ENCODE measurements around the gene EPHA1.

The EPHA1 gene

DNA sequence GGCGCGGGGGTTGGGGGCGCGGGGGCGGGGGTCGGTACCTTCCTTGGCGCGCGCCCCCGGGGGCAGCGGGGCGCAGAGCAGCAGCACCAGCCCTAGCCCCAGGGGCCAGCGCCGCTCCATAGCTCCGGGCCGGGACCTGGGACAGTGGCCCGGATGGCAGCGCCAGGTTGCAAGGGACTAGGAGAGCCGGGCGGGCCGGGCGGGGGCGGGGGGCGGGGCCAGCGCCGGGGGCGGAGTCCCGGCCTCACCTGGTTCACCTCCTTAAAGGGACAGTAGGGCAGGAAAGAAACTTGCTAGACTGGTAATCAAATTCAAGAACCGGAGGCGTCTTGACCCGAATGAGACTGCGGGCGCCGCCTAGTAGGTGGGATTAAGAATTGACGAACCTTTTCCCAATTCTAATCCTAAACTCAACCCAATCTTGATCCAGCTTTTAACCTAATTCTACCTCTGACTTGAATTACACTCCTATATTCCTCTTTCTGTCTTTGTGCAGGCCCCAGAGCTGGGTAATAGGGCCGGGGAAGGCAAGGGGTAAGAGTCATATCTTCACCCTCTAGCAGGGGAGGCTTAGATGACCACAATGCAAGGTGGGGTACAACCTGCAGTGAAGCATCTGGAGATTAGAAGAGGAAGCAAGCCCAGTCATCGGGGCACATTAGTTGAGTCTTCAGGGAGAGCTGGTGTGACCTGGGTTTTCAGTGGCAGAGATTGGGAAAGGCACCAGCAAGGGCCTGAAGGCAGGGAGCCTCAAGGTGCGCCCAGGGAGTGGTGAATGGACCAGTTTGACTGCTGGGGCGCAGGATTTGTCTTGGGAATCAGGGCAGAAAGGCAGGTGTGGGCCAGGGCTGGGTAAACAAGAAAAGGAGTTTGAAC is at the start of gene EPHA1:
Gene EPHA1, minus strand, starts transcription at position 171 of the 876 bp plus-strand sequence. Its CDS starts 51 bp downstream, at position 120.
- DNase-seq (ENCODE audit: low spot score), result no peak
- no peak for FAIRE-seq

DNA sequence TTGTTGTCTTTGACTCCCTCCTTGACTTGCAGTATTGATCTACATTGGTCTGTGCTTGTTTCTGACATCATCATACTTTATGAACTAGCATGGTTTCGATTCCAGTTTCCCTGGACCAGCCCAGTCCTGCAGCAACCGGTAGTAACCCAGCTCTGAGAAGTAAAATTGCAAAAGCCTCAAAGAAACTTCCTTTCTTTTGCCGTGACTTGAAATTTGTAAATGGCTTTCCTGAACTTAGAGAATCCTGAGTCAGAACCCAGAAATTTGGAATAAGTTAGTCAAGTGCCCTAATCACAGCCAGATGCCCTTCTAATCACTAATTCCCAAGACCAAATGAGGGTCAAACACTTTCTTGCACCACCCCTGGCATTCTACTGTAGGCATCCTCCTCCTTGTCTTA is 49.6 kb upstream of the EPHA1 start:
- DNase-seq (ENCODE audit: low spot score) (no peak), FAIRE-seq (no peak)

DNA sequence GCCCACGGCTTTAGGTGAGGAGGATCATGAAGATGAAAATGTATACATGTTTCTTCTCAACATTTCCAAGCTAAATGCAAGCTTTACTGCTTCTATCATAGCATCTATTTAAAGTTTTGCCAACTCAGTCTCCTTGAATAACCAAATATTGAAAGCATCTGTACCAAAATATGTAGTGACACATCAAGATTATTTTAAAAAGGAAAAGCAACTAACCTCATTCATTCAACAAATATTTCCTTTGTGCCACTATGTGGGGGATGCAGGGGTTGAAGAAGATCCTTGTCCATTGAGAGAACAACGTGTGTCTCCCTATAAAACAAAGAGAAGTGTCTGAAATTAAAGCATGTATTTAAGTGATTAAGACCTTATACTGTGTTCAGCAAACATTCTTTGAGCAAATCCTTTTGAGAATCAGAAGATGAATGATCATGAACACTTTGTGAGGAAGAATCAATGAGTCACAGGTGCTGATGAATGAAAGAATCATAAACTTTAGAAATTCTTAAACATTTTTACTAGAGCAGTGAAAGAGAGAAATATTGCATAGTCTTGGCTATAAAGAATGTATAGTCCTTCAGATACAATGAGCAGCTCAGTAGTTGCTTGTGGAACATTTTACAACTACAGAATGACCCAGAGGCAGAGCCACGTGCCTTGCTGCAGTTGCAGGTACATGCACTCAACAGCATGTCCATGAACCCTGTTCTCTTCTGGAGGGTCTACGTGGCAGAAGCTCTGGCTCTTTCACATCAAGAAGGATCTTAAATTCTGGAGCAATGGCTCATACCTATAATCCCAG is 48.5 kb upstream of the EPHA1 start:
- no peak for DNase-seq (ENCODE audit: low spot score)

DNA sequence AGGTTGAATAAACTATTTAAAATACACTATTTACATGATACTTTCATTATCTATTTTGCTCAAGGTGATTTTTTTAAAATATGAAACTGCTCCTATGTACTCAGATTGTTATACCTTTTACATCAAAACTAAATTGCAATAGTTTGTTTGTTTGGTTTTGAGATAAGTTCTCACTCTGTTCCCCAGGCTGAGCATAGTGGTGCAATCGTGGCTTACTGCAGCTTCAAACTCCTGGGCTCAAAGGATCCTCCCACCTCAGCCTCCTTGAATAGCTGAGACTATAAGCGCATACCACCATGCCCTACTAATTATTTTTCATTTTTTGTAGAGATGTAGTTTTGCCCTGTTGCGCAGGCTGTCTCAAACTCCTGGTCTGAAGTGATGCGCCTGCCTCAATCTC is 47.3 kb upstream of the EPHA1 start:
- DNase-seq (ENCODE audit: low spot score), result no peak

More for the DNA sequence above, 48.5 kb upstream of the EPHA1 start:
- FAIRE-seq, result no peak

DNA sequence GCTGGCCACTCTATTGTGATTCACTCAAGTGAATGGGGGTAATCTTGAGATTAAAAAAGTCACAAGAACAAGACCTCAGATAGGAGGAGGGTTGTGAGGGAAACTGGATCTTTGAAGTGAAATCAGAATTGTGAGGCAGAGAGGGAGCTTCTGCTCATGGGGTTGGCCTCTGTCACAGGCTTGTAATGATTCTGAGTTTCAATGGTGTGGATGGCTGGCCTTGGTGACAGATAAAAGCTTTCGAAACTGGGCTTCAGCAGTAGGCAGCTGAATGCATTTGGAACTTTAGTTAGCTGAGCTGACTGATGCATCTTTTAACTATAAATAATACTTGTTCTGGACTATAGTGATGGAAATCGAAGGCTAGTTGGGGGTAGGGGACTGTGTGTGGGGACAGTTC is 46.8 kb upstream of the EPHA1 start:
- DNase-seq (ENCODE audit: low spot score) (no peak), FAIRE-seq (no peak)

More for the DNA sequence above, 47.3 kb upstream of the EPHA1 start:
- no peak for FAIRE-seq

DNA sequence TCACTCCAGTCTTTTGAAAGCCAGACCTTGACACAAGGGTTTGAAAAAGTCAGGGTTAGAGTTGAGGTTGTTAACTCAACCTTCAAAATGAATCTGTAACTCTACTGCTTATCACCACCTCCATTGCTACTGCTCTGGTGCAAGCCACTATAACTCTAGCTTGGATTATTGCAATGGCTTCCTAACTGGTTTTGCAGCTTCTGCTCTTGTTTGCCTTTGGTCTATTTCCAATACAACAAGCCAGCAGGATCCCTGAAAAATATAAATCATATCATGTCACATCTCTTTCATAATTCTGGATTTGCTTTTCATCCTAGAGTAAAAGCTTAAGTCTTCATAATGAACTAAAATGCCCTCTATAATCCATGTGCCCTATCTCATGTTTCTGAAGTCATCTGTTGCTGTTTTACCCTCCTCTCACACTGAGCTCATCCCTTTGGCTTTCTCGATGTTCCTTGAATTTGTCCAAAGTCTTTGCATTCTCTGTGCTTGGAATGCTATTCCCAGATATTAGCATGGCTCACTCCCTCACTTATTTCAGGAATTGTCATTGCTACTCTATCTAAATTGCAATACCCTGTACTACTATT is 45.5 kb upstream of the EPHA1 start:
- FAIRE-seq (no peak), DNase-seq (ENCODE audit: low spot score) (no peak)

DNA sequence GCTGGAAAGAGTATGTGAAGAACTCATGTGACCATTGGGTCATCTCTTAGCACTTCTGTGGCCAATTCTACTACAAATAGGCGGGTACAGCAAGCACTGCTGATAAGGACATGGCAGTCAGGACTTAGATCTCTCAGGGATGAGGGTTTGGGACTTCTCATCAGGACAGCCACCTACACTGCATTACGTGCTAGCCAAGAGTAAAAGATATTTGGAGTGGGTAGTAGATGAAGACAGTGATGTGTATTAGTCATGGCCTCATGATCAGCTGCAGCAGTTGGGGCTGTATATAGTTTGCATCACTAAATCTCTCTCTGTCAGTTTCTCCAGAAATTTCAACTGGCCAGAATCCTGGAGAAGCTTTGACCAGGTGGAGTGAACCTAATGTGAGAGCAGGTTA is 43.8 kb upstream of the EPHA1 start:
- FAIRE-seq (no peak), DNase-seq (ENCODE audit: low spot score) (no peak)

DNA sequence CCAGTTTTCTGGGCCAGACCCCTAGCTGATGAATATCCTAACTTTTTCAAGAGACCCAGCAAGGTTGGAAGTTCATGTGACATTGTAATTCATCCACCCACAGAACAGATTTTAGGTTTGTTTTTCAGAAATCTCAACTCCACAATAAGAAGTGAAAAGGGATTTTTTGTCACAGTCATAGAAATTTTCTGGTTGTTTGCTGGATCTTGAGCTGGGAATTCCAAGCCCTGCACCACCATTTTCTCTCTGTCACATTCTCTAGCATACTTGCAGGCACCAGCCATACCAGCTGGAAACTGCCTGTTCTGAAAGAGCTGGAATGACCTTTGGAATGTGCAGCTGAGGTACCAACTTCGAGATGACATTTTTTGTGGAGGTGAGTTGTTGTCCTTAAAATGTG is 43.1 kb upstream of the EPHA1 start:
- DNase-seq (ENCODE audit: low spot score) (no peak), FAIRE-seq (no peak)

DNA sequence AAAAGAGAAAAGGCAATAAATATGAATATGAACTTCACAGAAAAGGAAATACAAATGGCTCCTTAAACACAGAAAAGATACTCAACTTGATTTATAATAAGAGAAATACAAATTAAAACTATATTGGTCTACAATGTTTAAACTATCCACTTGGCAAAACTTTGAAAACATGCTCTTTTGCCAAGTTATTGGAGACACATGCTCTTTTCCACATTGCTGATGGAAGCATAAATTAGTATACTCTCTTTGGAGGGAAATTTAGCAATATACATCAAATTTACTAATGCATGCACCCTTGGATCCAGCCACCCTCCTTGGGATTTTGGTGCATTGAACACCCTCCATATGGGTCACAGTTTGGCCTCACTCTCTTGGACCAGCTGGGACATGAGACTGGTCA is 42.5 kb upstream of the EPHA1 start:
- DNase-seq (ENCODE audit: low spot score) (no peak), FAIRE-seq (no peak)

DNA sequence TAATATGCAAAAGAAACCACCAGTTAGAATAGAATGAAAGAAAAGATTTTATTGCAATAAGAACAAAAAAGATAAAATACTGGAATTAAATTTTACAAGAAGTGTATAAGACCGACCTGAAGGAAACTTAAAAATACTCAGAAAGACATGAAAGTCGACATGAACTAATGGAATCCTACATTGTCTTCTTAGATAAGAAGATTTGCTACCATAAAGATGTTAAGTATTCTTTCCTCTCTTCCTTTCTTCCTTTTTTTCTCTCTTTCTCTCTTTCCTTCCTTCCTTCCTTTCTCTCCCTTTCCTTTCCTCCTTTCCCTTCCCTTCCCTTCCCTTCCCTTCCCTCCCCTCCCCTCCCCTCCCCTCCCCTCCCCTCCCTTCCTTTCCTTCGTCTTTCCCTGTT is 41.1 kb upstream of the EPHA1 start:
- DNase-seq (ENCODE audit: low spot score) (no peak), FAIRE-seq (no peak)

DNA sequence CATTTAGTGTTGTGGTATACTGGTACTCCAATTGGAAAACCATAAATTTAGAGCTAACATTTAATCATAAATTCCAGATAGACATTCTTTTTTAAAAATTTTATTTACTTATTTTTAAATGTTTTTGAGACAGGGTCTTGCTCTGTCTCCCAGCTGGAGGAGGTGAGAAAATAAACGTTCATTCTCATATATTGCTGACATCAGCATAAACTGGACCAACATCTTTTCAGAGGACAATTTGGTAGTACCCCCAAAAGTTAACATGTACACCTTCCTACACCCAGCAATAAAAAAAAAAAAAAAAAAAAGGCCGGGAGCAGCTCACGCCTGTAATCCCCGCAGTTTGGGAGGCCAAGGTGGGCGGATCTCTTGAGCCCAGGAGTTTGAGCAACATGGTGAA is 39.8 kb upstream of the EPHA1 start:
- FAIRE-seq (no peak), DNase-seq (ENCODE audit: low spot score) (no peak)

DNA sequence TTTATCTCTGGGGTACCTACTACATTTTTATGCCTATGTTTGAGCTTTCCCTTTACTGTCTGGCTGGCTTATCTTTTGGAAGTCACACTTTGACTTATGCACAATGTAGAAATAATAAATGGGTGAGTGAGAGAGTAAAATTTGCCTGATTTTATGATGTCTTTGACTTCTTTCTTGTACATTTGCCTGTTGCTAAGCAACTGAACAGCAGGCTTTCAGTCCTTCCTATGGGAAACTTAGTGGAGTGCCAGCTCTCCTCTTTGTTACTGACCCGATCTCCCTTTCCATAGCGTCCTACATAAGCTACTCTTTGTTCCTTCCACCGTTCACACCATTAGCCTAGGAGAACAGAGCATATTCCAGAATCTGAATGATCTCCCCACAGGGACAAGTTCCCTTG is 38.8 kb upstream of the EPHA1 start:
- DNase-seq (ENCODE audit: low spot score) (no peak), FAIRE-seq (no peak)

DNA sequence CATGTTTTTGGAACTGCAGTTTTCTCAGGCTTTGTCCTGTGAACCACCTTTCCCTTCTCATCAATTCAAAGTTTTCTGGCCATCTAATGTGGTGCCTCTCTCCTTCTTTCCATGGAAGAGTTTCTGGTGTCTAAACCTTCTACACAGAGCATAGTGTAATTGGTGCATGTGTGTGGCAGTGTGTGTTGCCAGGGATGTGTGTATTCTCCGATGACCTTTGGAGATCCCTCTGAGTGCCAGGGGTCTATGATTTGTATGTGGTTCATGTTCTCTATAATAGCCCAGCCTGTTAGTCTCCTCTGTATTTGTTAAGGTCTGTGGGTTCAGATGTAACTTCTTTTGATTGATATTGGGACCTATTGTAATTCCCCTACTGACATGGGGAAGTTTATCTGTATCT is 36.1 kb upstream of the EPHA1 start:
- DNase-seq (ENCODE audit: low spot score), result no peak
- no peak for FAIRE-seq

DNA sequence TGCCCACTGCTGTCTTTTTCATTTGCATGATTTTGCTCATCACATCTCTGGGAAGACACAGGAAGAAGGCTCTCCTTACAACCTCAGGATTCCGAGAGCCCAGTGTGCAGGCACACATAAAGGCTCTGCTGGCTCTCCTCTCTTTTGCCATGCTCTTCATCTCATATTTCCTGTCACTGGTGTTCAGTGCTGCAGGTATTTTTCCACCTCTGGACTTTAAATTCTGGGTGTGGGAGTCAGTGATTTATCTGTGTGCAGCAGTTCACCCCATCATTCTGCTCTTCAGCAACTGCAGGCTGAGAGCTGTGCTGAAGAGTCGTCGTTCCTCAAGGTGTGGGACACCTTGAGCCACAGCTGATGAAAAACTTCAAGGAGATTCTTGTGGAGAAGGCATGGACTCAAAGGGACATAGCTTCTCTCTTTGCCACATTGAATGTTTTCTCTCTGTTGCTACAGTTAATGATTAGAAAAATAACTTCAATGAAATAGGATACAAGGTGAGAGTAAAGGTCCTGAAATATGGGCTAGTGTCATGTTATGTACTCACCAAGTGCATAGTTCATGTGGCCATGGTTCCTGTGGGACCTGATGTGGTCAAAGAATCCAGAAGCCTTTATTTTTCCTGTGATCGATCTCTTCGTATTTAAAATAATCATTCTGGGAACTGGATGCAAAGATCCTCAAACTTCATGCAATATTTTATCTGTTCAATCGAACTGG is 35.6 kb upstream of the EPHA1 start:
- no peak for DNase-seq (ENCODE audit: low spot score)
- FAIRE-seq, result no peak

DNA sequence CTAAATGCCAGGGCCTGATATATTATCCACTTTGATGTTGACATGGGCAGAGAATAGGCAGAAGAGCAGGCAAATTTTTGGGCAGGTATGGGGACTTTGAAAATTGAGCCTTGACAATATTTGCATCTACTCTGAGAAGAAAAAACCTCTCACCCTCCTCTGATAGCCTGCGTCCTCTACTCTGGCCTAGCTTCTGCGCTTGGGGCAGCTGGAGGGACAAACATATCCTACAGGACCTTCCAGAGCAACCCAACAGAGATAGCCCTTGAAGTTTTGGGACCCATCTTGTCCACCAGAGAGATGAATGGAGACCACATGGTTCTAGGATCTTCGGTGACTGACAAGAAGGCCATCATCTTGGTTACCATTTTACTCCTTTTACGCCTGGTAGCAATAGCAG is 34.5 kb upstream of the EPHA1 start, which contains the start of gene TAS2R60:
Gene TAS2R60, plus strand, starts transcription at position 301 of the 400 bp plus-strand sequence. Its CDS starts 0 bp downstream, at position 301.
- no peak for FAIRE-seq
- DNase-seq (ENCODE audit: low spot score), result no peak

DNA sequence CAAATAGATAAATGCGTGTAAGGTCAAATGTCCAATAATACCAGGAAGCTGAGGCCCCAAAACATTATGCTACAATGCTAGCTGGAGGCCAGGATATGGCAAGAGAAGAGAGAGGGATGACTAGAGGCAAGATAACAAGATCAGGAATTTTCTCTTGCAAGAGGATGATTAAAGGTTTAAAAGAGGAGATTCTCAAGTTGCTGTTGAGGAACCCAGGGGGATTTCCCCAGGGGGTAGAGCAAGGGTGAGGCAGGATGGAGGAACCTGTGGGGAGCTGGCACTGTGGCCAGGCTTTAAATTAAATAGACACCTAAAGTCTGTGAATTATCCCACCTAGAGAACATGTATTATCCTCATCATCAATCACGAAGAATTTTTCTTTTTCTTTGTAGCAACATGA is 31.2 kb upstream of the EPHA1 start:
- FAIRE-seq (no peak), DNase-seq (ENCODE audit: low spot score) (no peak)

DNA sequence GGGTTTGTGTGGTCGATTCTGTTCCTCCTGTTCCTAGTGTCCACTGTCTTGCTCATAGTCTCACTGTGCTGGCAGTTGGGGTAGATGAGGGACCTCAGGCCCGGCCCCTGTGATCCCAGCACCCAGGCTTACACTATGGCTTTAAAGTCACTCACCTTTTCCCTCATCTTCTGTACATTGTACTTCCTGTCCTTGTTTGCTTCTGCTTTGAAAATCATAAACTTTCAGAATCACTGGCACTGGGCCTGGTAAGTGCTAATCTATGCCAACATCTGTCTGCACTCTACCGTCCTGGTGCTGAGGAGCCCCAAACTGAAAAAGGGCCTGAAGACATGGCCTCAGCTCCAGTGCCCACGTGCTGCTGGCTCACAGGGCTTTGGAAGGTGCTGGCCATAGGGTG is 28.9 kb upstream of the EPHA1 start:
- no peak for FAIRE-seq

DNA sequence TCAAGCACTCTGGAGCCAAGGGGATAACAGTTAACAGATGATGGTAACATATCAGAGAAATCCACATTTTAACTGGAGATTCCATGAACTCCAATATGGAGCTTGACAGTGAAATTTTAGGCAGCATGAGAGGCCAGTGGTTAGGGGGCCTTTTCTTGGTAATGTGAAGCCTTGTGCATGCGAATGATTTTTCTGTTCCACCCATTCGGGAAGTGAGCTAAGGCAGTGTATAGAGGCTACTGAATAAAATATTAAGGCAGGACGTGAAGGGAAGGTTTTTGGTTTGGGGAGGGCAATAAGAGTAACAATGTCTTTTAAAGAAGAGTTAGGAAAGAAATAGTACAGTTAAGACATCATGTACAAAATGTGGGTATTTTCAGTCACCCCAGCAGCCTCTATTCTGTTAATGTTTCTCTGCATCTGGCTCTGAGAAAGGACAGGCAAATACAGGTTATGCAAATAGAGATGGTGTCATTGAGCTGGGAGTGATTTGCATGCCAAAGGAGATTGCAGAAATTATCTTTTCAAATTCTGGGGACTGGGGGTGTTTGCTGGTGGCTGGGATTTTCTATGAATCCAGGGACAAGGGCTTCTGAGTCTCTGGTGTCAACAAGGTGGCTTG is 27.8 kb upstream of the EPHA1 start:
- FAIRE-seq (no peak), DNase-seq (ENCODE audit: low spot score) (no peak)

More for the DNA sequence above, 28.9 kb upstream of the EPHA1 start:
- DNase-seq (ENCODE audit: low spot score), result no peak

DNA sequence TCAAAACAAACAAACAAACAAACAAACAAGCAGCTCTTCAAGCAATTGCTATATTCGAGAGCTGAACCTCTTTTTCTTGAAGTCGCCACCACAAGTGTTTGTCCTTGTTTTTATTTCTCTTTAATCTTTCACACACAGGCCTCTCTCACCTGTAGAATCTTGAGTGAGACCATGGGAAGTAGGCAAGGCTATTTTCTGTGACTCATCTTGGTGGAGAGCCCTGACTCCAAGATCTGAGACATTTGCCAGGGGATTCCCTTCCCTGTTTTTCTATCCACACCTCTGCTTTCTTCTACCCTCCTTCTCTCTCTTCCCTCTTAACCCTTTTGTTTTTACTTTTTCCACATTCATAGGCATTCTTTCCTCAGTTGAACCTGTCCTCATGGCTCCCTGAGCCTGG is 26.6 kb upstream of the EPHA1 start:
- FAIRE-seq, result no peak
- DNase-seq (ENCODE audit: low spot score), result no peak

DNA sequence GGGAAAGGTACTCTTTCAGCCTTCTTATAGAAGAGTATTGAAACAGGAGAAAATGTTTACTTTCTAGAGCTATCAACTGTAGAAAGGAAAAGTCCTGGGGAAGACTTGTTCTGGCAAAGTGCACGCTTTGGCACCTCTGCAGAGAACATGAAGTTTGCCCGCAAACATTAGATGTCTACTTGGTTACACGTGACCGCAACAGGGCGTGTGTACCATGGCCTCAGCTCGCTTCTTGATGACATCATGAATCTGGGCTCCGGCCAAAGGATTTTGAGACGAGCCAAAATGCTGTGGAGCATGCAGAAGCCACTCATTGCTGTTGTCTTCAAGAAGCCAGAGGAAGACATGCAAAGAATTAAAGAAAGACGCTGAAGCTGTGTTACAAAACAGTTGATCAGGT is 26.0 kb upstream of the EPHA1 start:
- DNase-seq (ENCODE audit: low spot score), result peak; percentile 27

DNA sequence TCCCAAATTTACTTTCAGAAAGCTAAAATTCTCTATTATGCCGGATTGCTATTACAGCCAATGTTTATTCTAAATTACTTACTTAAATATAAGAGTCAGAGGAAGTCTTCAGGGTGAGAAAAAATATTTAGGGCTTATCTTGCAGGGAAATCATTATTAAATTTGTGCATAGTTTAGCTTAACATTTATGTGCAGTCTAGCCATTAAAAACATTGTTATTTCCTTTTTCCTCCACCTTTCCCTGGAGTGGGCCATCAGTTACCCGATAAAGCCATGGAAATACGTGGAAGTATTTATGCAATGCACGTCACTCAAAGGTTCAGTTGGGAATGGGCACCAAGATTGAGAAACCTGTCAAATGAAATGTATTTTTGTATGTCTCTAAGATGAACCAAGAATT is 25.1 kb upstream of the EPHA1 start:
- DNase-seq (ENCODE audit: low spot score), result no peak
- no peak for FAIRE-seq

More for the DNA sequence above, 26.0 kb upstream of the EPHA1 start:
- no peak for FAIRE-seq
